GM21360 (cell line): ENCODE measurements around the gene UGDH.
"Not testable (repeated sequence)": the region's sequence is repeated elsewhere in the genome, so short reads cannot be mapped to it uniquely, and the experiment has no call there.

Source experiments
- ATAC-seq: cut with Tn5 transposase; IDR thresholded peaks from one replicate; pipeline ENCODE4 v1.9.1; 2021; ENCODE audit warnings: mild to moderate bottlenecking, moderate library complexity; ENCODE audit not compliant: unreplicated experiment

Gene UGDH

DNA sequence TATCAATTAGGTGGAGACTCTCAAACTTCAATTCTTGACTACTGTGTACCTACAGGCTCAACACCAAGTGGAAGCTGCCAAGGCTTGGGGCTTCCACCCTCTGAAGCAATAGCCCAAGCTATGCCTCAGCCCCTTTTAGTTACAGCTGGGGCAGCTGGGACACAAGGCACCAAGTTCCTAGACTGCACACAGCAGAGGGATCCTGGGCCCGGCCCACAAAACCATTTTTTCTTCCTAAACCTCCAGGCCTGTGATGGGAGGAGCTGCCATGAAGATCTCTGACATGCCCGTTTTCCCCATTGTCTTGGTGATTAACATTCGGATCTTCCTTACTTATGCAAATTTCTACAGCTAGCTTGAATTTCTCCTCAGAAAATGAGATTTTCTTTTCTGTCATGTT lies 3.4 kb upstream of the UGDH start:
- no peak for ATAC-seq

DNA sequence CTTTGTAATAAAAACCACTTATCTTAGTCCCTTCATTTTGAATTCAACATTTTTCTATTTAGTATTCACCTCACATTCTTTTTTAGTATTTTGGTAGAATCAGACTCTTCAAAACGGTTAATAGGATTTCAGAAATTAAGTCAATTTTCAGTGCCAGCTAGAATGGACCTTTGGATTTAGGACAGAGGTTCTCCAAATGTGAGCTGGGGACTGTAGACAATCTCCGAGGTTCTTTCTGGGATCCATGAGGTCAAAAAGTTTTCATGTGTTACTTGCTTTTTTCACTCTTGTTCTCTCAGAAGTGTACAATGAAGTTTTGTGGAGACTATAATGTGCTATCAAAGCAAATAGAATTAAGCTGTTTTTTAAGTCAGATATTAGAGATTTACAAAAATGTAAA lies 2.3 kb upstream of the UGDH start:
- ATAC-seq, result no peak

DNA sequence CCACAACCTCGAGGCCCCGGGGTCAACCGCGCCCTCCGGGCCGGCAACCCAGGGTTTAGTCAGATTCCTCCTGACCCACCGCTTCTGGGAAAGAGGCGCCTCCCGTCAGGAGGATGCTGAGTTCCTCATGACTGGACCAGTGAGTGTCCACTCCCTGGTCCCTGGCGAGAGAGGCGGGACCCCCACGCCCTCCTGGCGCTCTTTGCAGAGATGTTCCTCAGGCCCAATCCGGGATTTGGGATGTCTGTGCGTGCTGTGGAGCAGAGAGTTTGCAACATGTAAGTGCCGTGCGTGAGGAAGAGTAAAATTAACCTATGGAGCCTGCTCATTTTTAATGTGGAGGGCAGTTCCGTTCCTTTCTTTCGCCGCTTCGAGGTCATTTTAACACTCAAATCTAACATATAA lies 824 bp upstream of the UGDH start:
- ATAC-seq, result no peak

DNA sequence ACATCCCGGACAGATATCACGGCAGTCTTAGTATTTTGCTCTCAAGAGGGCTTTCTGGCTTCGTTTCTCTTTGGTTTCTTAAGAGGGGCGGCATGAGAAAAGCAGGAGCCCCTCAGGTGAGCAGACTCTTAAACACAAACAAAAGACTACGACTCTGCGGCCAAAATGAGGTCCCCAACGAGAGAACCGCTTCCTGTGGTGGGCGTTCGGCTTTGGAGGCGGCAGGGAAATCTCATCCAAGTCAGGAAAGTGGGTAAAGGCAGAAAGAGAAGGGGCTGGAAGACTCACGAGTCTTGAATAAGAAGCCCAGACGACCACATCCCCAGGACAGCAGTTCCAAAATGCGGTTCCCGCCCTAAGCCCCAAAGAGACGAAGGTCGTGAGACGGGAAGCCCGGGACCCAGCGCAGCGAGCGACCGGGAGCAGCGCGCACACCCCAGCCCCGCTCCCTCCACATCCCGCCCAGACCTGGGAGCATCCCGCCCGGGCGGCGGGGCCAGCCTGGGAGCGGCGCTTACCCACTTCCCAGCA lies 409 bp downstream of the UGDH start:
- no peak for ATAC-seq

DNA sequence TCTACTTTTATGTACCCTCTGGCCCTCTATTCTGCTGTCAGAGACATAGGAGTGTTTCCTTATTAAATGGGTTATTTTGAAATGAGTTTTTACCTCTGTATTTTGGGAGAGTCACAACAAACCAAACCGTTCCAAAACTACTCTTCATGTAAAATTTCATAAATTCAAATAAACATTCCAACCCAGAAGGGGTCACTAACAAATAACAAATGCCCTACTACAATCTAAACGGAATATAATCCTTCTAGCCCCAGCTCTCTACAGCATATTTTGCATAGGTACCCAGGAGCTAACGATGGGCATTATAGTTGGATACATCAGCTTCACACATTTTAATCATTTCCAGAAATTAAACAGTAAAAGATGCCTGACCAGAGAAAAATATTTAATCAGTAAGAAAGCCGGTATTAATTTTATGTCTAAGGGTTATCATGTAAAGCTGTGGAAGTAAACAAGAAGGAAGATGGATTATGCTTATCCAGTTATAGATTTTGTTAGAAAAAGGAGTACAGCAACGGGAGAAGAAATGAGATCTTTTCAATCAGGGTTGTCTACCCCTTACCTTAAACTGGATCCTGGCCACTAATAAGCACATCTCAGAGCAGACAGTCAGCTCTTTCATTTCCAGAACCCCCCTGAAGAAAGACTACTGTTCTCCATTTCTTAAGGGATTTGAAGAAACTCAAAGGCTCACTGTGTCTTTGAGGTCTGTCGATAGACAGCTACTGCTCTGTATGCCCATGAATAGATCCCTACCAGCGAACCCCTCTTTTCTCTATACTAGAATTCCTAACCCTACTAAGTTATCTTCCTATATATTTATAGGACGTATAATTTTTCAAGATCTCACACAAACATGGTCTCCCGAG lies 1.2 kb downstream of the UGDH start:
- ATAC-seq, result no peak

DNA sequence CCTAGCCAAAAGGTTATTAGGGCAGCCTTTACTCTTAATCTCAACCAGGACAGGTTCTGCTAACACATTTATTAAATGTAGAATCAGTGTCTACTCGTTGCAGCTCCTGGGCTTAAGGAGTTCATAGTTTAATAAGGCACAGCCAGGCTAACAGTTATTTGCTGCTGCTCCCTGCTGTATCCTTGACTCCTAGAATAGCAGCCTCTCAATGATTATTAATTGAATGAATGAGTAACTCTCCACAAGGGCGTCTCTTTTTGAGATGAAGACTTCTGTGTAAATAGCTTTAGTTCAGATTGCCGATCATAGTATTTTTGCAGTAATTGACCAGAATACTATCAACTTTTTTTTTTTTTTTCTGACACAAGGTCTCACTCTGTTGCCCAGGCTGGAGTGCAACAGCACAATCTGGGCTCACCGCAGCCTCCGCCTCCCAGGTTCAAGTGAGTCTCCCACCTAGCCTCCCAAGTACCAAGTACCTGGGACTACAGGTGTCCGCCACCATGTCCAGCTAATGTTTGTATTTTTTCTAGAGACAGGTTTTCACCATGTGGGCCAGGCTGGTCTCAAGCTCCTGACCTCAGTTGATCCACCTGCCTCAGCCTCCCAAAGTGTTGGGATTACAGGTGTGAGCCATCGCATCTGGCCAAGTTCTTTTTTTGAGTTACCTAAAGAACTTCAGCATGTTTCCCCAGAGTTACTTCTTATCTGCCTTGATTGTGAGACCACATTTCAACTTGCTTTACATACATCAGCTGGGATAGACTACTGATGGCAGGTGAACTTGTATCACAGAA lies 2.9 kb downstream of the UGDH start:
- ATAC-seq, result no peak

DNA sequence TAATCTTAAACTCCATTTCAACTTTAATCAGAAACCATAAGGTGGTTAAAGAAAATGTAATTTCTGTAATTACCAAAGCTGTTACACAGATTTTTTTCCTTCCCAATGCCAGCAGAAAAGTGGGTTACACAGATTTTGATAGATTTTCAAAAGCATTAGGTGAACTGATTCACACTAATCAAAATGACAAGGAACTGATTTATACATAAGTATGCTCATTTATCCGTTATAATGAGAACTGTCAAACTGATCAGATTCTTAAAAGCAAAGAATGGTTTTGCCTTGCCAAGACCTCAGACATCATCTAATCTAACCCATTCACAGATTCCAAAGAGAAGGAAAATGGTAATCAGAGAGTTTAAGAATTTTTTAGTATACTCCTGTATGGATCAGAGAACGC lies 5.2 kb downstream of the UGDH start:
- ATAC-seq, result no peak

DNA sequence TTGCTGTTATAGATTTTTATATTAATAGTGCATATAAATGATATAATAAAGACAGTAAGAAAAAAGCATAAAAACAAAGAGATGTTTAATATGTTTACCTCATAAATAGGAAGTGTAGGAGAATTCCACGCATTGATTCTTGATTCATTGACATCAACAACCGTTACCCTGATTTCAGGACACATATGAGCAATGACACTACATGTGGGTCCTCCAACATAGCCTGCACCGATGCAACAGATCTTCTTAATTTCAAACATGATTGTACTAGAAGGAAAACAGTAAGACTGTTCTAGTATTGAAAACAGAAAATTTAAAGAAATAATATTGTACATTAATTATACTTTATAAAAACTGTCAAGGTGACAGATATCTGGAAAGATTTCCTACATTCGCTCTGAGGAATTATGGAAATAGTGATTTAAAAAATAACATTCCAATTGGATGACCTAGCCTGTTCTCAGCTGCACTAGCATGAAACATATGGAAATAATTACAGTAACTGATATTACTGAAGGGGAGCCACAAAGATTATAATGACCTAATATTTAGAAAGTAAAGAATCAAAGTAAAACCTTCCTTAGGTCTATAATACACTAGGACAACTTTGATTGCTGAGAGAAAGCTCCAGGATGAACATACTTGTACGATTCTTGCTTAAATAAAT lies 5.9 kb downstream of the UGDH start:
- no peak for ATAC-seq

DNA sequence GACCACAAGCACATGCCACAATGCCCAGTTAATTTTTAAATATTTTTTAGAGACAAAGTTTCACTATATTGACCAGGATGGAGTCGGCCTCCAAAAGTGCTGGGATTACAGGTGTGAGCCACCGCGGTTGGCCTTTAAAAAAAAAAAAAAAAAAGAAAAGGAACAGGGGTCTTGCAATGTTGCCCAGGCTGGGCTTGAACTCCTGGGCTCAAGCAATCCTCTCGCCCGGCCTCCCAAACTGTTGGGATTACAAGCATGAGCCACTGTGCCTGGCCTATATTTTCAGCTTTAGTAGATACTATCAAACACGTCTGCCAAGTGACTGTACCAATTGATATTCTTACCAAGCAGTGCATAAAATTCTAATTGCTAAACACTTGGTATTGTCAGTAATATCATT lies 8.8 kb downstream of the UGDH start:
- ATAC-seq, result no peak

DNA sequence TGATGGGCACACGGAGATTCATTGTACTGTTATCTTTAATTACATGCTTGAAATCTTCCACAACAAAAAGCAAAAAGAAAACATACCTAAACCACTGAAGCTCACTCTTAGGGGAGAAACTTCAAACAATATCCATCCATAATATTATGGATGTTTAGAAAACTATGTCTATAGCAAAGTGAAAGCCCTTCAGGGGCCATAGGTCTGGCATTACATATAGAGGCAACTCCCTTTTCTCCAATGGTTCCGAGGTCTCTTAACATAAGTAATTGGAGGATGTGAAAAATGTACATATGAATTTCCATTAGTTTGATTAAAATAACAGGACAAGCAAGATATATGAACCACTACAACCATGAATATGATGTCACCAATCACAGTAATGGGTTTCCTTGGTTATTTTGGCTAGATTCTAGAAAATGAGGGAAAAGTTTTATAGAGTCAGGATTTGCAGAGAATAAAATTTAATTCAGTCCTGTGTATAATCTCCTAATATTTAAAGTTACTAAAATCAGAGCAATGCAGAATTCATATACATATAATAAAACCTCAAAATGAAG lies 10.8 kb downstream of the UGDH start:
- ATAC-seq, result no peak

DNA sequence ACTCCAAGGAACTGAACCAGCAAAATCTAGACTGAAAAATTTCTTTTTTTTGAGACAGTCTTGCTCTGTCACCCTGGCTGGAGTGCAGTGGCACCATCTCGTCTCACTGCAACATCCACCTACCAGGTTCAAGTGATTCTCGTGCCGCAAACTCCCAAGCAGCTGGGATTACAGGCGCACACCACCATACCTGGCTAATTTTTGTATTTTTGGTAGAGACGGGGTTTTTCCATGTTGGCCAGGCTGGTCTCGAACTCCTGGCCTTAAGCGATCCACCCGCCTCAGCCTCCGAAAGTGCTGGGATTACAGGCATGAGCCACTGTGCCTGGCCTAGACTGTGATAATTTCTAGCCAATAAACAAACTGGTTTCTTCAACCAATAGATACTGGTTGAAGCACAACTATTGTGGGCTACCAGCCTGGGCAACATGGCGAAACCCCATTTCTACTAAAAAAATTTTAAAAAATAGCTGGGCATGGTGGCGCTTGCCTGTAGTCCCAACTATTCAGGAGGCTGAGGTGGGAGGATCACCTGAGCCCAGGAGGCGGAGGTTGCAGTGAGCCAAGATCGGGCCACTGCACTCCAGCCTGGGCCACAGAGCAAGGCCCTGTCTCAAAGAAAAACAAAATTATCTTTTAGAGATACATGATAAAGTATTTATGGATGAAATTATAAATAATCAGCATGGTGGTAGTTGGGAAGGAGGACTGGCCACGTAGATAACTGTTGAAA lies 11.4 kb downstream of the UGDH start:
- ATAC-seq, result not testable (repeated sequence)

DNA sequence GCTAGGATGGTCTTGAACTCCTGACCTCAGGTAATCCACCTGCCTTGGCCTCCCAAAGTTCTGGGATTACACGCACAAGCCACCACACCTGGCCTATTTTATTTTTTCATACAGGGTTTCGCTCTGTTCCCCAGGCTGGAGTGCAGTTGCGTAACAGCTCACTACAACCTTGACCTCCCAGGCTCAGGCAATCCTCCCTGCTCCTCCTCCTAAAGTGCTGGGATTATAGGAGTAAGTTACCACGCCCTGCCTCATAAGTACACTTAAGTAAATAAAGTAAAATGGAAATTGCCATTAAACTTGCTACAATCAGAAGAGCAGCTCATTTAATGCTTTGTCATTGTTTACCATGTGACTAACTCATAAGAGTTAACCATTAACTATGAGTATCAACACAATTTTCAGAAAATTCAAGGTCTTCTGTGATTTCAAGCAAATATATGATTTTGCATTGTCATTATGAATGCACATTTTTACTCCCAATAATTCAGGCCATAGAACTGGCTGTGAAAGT lies 12.3 kb downstream of the UGDH start:
- no peak for ATAC-seq

DNA sequence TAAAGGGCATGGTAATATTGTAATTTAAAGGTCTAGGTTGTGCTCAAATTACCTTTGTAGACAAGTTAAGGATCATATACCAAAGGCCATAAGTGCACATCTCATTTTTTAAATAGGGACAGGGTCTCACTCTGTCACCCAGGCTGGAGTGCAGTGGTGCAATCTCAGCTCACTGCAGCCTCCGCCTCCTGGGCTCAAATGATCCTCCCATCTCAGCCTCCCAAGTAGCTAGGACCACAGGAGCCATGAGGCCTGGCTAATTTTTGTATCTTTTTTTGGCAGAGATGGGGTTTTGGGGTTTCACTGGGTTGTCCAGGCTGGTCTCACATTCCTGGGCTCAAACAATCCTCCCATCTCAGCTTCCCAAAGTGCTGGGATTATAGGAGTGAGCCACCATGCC lies 13.0 kb downstream of the UGDH start:
- not testable (repeated sequence) for ATAC-seq

DNA sequence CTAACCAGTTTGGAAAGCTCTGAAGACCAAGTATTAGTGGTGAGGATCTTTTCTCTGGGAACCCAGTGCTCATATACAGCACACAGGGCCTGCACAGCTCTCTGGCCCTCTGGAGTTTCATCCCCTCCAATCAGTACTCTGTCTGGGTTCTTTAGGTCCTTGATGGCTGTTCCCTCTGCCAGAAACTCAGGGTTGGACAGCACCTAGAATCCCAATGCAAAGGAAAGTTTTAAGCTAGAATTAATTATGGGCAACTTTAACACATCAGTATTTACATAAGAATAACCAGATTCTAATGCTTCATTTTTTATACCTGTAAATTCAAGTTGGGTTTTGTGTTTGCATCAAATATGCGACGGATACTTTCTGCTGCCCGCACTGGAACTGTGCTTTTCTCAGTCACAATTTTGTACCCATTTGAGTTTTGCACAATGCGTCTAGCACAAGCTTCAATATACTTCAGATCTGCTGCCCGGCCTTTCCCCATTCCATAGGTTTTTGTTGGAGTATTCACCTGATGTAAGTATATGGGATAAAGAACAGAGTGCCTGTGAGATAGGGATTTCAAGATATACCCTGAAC lies 16.8 kb downstream of the UGDH start:
- no peak for ATAC-seq

DNA sequence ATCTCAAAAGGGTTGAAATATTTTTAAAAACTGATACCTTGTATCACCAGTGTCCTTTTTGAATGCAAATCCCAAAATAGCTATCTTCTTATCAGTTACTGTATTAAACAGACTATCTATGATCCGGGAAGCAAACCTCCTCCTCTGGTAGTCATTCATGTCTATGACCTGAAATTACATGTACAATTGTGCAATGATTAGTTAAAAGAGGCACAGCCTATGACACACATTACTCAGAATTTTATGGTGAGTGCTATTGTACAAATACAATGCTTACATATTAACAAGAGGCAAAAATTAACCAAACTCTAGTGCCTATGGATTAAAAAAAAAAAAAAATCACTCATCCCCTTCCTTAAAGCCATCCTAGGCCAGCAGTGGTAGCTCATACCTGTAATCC lies 21.7 kb downstream of the UGDH start:
- ATAC-seq, result no peak

DNA sequence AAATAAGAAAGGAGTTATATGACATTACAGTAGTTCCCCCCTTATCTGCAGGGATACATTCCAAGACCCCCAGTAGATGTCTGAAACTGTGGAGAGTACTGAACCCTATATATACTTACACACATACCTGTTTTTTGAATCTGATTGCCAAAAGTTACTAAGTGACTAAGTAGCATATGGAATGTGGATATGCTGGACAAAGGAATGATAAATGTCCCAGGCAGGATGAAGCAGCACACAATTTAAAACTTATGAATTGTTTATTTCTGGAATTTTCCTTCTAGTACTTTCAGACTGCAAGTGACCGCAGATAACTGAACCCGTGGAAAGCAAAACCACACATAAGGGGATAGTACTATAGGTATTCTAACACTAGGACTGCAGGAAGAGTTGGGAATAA lies 22.7 kb downstream of the UGDH start:
- ATAC-seq, result no peak

DNA sequence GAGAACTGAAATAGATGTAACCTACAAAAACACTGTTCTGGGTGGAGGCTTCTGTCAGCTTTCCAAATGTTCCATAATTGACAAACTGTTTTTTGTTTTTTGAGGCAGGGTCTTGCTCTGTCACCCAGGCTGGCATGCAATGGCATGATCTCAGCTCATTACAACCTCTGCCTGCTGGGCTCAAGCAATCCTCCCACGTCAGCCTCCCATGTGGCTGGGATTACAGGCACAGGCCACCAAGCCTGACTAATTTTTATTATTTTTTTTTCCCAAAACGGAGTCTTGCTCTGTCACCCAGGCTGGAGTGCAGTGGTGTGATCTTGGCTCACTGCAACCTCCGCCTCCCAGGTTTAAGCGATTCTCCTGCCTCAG lies 24.6 kb downstream of the UGDH start:
- ATAC-seq, result not testable (repeated sequence)

DNA sequence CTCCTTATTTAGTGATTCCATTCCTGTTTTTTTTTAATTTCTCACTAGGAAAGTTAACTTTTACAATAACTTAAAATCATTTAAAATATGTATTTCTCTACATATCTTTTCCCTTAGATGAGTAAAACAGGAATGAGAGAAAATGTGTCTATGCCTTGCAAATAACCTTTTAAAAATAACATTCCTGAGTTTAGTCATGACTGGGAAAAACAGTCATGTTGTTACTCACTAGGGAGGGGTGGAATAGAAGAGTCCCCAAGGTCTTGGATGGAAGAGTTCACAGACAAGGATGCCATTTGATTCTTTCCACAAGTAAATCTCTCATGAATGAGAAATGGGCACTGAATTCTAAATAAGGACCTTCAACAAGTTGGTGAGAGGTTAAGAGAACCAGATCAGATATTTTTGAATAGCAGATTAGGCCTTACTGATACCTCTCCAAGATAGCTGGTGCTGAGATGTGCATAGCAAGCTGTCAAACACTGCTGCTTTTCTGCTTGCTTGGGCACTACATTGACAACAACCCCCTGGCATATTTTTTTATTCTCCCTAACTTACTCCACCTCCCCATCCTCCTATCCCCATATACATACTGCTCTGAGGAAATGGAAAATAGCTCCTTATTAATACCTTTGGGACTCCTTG lies 25.1 kb downstream of the UGDH start:
- no peak for ATAC-seq

DNA sequence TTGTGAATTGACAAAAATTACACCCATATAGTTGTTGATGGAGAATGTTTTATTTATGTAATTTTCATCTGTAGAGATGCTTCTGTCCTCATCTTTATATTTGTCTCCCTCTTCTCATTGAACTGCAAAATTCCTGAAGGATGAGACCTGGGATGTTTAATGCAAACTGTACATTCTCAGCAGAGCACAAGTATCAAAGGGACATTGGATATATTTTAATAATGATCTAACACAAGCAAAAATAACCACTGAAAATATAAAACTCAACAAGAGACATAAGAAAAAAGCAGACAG lies 28.6 kb downstream of the UGDH start:
- ATAC-seq, result no peak
